HL-60 (cell line): ENCODE measurements around the gene UFSP1. TPM values are rescaled to one million over a fixed set of nuclear protein-coding genes. Genes with fewer than 3 reads are reported as not detected.

Experiments
- DNase-seq, 2 experiments: peaks; one replicate each; pipeline ENCODE4 v3.0.0-alpha.2; 2010 to 2020; ENCODE audit warnings: low read depth in 1 of 2, low spot score in 1 of 2
- H3K27ac ChIP-seq: fragments of 250-450 bp; sonication (Bioruptor Pico); replicated peaks from 2 replicates; pipeline ENCODE4 v1.5.1; 2020; ENCODE audit warnings: mild to moderate bottlenecking, moderate library complexity
- H3K27me3 ChIP-seq: fragments of 250-450 bp; sonication (Bioruptor Pico); 2 replicates; pipeline ENCODE4 v1.5.1; 2021; ENCODE audit warnings: mild to moderate bottlenecking, moderate library complexity; ENCODE audit not compliant: insufficient read depth, poor library complexity, severe bottlenecking
- H3K4me3 ChIP-seq: replicated peaks from 2 replicates; pipeline ENCODE4 v1.5.1; 2011; ENCODE audit warnings: mild to moderate bottlenecking, control low read depth, low read length; ENCODE audit not compliant: insufficient read depth
- GABPA ChIP-seq: IDR thresholded peaks from 2 replicates; pipeline ENCODE4 v1.6.1; 2012; ENCODE audit warnings: low read depth
- POLR2AphosphoS5 ChIP-seq: IDR thresholded peaks from 2 replicates; pipeline ENCODE4 v1.6.1; 2012; ENCODE audit warnings: low read depth
- SPI1 ChIP-seq: IDR thresholded peaks from 2 replicates; pipeline ENCODE4 v1.6.1; 2012; ENCODE audit warnings: low read depth, mild to moderate bottlenecking, borderline replicate concordance
- microRNA-seq: library from miRNA; unstranded; fragments of <30 nt; microRNA quantifications from one replicate; pipeline ENCODE4, GENCODE V29; 2018
- TF ChIP-seq, protein P1 (sequence below): IDR thresholded peaks from one replicate; pipeline ENCODE4 v1.5.1; 2011; ENCODE audit warnings: low read length, control low read depth, inconsistent platforms; ENCODE audit not compliant: insufficient read depth
- TF ChIP-seq, protein P2 (sequence below): IDR thresholded peaks from 2 replicates; pipeline ENCODE4 v1.6.1; 2012; ENCODE audit warnings: low read depth; ENCODE audit not compliant: insufficient replicate concordance

Gene UFSP1

DNA sequence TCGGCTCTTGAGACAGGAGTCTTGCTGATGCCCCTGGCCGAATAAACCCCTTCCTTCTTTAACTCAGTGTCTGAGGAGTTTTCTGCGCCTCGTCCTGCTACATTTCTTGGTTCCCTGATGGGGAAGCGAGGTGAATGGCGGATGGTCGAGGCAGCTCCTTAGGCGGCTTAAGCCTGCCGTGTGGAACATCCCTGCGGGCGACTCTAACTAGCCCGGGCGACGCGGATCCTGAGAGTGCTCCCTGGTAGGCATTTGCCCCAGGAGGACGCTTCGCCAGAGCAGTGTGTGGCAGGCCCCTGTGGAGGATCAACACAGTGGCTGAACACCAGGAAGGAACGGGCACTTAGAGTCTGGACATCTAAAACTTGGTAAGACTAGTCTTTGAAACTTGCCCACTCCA is 50.2 kb downstream of the UFSP1 start:
- Histone ChIP-seq H3K27ac (no peak overlapping the region), H3K27me3 (no peaks in the 10 kb centered on the region), H3K4me3 (no peak overlapping the region)
- no peak for DNase-seq
- no peak for TF ChIP-seq POLR2AphosphoS5
- TF ChIP-seq, protein P1, sequence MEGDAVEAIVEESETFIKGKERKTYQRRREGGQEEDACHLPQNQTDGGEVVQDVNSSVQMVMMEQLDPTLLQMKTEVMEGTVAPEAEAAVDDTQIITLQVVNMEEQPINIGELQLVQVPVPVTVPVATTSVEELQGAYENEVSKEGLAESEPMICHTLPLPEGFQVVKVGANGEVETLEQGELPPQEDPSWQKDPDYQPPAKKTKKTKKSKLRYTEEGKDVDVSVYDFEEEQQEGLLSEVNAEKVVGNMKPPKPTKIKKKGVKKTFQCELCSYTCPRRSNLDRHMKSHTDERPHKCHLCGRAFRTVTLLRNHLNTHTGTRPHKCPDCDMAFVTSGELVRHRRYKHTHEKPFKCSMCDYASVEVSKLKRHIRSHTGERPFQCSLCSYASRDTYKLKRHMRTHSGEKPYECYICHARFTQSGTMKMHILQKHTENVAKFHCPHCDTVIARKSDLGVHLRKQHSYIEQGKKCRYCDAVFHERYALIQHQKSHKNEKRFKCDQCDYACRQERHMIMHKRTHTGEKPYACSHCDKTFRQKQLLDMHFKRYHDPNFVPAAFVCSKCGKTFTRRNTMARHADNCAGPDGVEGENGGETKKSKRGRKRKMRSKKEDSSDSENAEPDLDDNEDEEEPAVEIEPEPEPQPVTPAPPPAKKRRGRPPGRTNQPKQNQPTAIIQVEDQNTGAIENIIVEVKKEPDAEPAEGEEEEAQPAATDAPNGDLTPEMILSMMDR, result no peak
- TF ChIP-seq GABPA, result no peak
- TF ChIP-seq SPI1, result no peak
- TF ChIP-seq, protein P2, sequence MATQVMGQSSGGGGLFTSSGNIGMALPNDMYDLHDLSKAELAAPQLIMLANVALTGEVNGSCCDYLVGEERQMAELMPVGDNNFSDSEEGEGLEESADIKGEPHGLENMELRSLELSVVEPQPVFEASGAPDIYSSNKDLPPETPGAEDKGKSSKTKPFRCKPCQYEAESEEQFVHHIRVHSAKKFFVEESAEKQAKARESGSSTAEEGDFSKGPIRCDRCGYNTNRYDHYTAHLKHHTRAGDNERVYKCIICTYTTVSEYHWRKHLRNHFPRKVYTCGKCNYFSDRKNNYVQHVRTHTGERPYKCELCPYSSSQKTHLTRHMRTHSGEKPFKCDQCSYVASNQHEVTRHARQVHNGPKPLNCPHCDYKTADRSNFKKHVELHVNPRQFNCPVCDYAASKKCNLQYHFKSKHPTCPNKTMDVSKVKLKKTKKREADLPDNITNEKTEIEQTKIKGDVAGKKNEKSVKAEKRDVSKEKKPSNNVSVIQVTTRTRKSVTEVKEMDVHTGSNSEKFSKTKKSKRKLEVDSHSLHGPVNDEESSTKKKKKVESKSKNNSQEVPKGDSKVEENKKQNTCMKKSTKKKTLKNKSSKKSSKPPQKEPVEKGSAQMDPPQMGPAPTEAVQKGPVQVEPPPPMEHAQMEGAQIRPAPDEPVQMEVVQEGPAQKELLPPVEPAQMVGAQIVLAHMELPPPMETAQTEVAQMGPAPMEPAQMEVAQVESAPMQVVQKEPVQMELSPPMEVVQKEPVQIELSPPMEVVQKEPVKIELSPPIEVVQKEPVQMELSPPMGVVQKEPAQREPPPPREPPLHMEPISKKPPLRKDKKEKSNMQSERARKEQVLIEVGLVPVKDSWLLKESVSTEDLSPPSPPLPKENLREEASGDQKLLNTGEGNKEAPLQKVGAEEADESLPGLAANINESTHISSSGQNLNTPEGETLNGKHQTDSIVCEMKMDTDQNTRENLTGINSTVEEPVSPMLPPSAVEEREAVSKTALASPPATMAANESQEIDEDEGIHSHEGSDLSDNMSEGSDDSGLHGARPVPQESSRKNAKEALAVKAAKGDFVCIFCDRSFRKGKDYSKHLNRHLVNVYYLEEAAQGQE, result no peak

Small RNA genes within 50 kb of the gene (microRNA-seq; reads per million reads assigned to microRNA genes)
- gene MIR6875, result not detected
